Upper lobe of right lung (tissue), 1 donor: ENCODE data around the gene XPO1. TPM values are rescaled to one million over a fixed set of nuclear protein-coding genes. Genes with fewer than 3 reads are reported as not detected.

ENCODE experiments used
- ATAC-seq: fragments of 200-7000 bp; cut with Tn5 transposase; one replicate; pipeline ENCODE4 v1.9.1; 2020; ENCODE audit warnings: mild to moderate bottlenecking, moderate library complexity
- DNase-seq: peaks from one replicate; pipeline ENCODE4 v3.0.0-alpha.2; 2020
- H3K27ac ChIP-seq: fragments of 200-600 bp; one replicate; pipeline ENCODE4 v1.8.0; 2022
- H3K27me3 ChIP-seq: fragments of 200-600 bp; one replicate; pipeline ENCODE4 v1.8.0; 2022; ENCODE audit warnings: mild to moderate bottlenecking
- H3K36me3 ChIP-seq: fragments of 200-600 bp; one replicate; pipeline ENCODE4 v1.8.0; 2022
- H3K4me1 ChIP-seq: fragments of 200-600 bp; one replicate; pipeline ENCODE4 v1.8.0; 2022
- H3K4me3 ChIP-seq: fragments of 200-600 bp; one replicate; pipeline ENCODE4 v1.8.0; 2022; ENCODE audit warnings: mild to moderate bottlenecking
- H3K9me3 ChIP-seq: fragments of 200-600 bp; one replicate; pipeline ENCODE4 v1.8.0; 2022
- CTCF ChIP-seq: fragments of 200-600 bp; IDR thresholded peaks from one replicate; pipeline ENCODE4 v1.8.0; 2022; ENCODE audit warnings: antibody characterized with exemption
- intact Hi-C: fragments of 100-400 bp; cut with DNase I; formaldehyde crosslinking; loops from one replicate; pipeline ENCODE4 v1.11.0; 2022
- total RNA-seq: library from RNA; stranded (reverse); fragmentation: NEBNext Ultra II Directional; extraction: Animal tissue kit (Norgen Biotek cat#: 25700); gene quantifications from one replicate; pipeline ENCODE4 v1.2.1, GENCODE V29; 2021
- donor health status: DM: no; HTN: yes; CAD: no; lungs with severe emphysema.

Gene XPO1
- total RNA-seq, 1 donor from 2014 or later, result 98.9 TPM

GRCh38 chr2:61465045-61465444 lies 73.1 kb downstream of the XPO1 start:
- intact Hi-C loops, result no loop called here
- DNase-seq, result no peak
- Histone ChIP-seq H3K36me3 (no peaks in the 10 kb centered on the region), H3K27me3 (no peaks in the 10 kb centered on the region), H3K4me3 (no peak overlapping the region), H3K9me3 (no peaks in the 10 kb centered on the region), H3K27ac (no peak overlapping the region), H3K4me1 (peaks cover 41% of the 10 kb centered on the region)
- TF ChIP-seq CTCF, result no peak
- no peak for ATAC-seq

- H3K4me3 ChIP-seq, result no peak overlapping the region
- no peak for ATAC-seq
- no peak for TF ChIP-seq CTCF
- H3K36me3 ChIP-seq, result no peaks in the 10 kb centered on the region
- DNase-seq, result no peak
- no peaks in the 10 kb centered on the region for H3K27me3 ChIP-seq
- no peak overlapping the region for H3K27ac ChIP-seq
- intact Hi-C loops, result no loop called here
- no peaks in the 10 kb centered on the region for H3K9me3 ChIP-seq
- H3K4me1 ChIP-seq, result peaks cover 43% of the 10 kb centered on the region
These were observed 74.2 kb downstream of the XPO1 start for GRCh38 chr2:61463769-61464475.

- Histone ChIP-seq H3K4me3 (no peak overlapping the region), H3K36me3 (no peaks in the 10 kb centered on the region), H3K4me1 (peaks cover 44% of the 10 kb centered on the region), H3K9me3 (no peaks in the 10 kb centered on the region), H3K27me3 (no peaks in the 10 kb centered on the region), H3K27ac (no peak overlapping the region)
- intact Hi-C loops, result no loop called here
- no peak for TF ChIP-seq CTCF
- DNase-seq (no peak), ATAC-seq (no peak)
These were observed 76.8 kb downstream of the XPO1 start for GRCh38 chr2:61461404-61461803.

- no peak overlapping the region for H3K4me3 ChIP-seq
- H3K9me3 ChIP-seq, result no peaks in the 10 kb centered on the region
- no peaks in the 10 kb centered on the region for H3K36me3 ChIP-seq
- ATAC-seq (no peak), DNase-seq (no peak)
- intact Hi-C loops, result no loop called here
- H3K27ac ChIP-seq, result no peak overlapping the region
- no peak for TF ChIP-seq CTCF
- peaks cover 44% of the 10 kb centered on the region for H3K4me1 ChIP-seq
- H3K27me3 ChIP-seq, result no peaks in the 10 kb centered on the region
These were observed 78.0 kb downstream of the XPO1 start for GRCh38 chr2:61460163-61460562.

- no peak for TF ChIP-seq CTCF
- H3K9me3 ChIP-seq, result no peaks in the 10 kb centered on the region
- H3K36me3 ChIP-seq, result no peaks in the 10 kb centered on the region
- DNase-seq (no peak), ATAC-seq (no peak)
- H3K4me3 ChIP-seq, result no peak overlapping the region
- intact Hi-C loops, result no loop called here
- H3K4me1 ChIP-seq, result peaks cover 40% of the 10 kb centered on the region
- H3K27me3 ChIP-seq, result no peaks in the 10 kb centered on the region
- H3K27ac ChIP-seq, result no peak overlapping the region
These were observed 81.3 kb downstream of the XPO1 start for GRCh38 chr2:61456746-61457420.
